GM19193 (cell line): ENCODE results near the gene KLHDC7B.

Source experiments
- POLR2A ChIP-seq: IDR thresholded peaks from 4 replicates; pipeline ENCODE4 v1.6.1; 2011; ENCODE audit not compliant: insufficient read depth, insufficient read length; ENCODE audit errors: extremely low read depth

Gene KLHDC7B

GRCh38 chr22:50581031-50581949, 35.6 kb downstream of the KLHDC7B start:
- no peak for TF ChIP-seq POLR2A

GRCh38 chr22:50581950-50582492, 36.3 kb downstream of the KLHDC7B start:
- TF ChIP-seq POLR2A = no peak

- TF ChIP-seq POLR2A = peak; percentile 82
Measured at GRCh38 chr22:50582493-50583293, 37.0 kb downstream of the KLHDC7B start, which contains the start of gene CHKB. Gene CHKB (minus strand): TSS chr22:50582849. CDS start chr22:50582781, 68 bp downstream.

GRCh38 chr22:50583294-50583861, 37.7 kb downstream of the KLHDC7B start:
- no peak for TF ChIP-seq POLR2A

GRCh38 chr22:50584106-50585096, 38.7 kb downstream of the KLHDC7B start:
- no peak for TF ChIP-seq POLR2A

GRCh38 chr22:50585238-50585637, 39.5 kb downstream of the KLHDC7B start:
- TF ChIP-seq POLR2A = no peak

- no peak for TF ChIP-seq POLR2A
Measured at GRCh38 chr22:50585781-50586180, 40.1 kb downstream of the KLHDC7B start.

GRCh38 chr22:50586416-50586815, 40.7 kb downstream of the KLHDC7B start:
- TF ChIP-seq POLR2A = no peak

GRCh38 chr22:50587407-50587806, 41.7 kb downstream of the KLHDC7B start:
- TF ChIP-seq POLR2A = no peak

GRCh38 chr22:50595189-50595588, 49.5 kb downstream of the KLHDC7B start:
- no peak for TF ChIP-seq POLR2A

GRCh38 chr22:50597097-50597496, 51.4 kb downstream of the KLHDC7B start:
- no peak for TF ChIP-seq POLR2A

- TF ChIP-seq POLR2A = no peak
Measured at GRCh38 chr22:50599816-50600455, 54.2 kb downstream of the KLHDC7B start.

- no peak for TF ChIP-seq POLR2A
Measured at GRCh38 chr22:50600538-50600937, 54.8 kb downstream of the KLHDC7B start, which contains the start of gene MAPK8IP2. Gene MAPK8IP2 (plus strand): TSS chr22:50600793. CDS start chr22:50600819, 26 bp downstream.
